ENCODE measurements around the gene NSD2. TPM values are rescaled to one million over a fixed set of nuclear protein-coding genes. Genes with fewer than 3 reads are reported as not detected.
"Not testable (repeated sequence)": the region's sequence is repeated elsewhere in the genome, so short reads cannot be mapped to it uniquely, and the experiment has no call there.

The NSD2 gene
- total RNA-seq, 1 experiment from 2014 or later, result 109 TPM

DNA sequence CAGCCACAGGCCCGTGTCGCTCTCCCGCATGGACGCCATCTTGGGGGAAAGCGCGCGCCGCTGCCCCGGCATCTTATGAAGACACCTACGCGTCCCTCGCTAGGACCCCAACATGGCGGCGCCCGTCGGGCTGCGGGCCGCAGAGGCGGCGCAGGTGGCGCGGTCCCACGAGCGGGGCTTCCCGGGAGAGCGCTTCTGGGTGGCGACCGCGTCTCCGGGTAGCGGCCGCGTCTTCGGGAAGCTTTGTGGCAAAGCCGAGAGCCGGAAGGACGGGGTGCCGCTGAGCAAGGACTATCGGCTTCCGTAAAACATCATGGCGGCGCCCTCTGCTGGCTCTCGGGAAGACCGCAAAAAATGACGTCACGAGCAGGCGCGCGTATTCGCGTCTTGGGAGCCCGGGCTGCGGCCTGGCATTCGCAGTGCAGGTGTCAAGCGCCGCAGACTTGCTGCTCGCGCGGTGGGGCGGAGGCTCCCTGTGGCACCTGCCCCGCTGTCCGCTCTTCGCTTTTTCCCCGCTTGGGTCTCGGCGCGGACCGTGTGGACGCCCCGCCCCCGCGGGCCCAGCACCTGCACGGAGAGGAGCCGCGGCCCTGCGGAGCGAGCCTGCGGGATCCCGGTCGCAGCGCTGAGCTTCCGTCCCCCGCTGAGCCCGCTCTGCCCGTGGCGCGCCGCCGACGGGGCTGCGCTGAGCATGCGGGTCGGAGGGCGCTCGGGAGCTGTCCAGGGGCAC is 137.9 kb downstream of the NSD2 start, which contains the start of gene NELFA:
Gene NELFA (minus strand): TSS at position 54 of the 730 bp plus-strand sequence. CDS start 15 bp downstream, at position 39.
- CTCF ChIA-PET, result interaction anchor here (0.5 to 0.6 kb wide), 2 partner anchors 93 to 531 kb away, joined by 3 read pairs; no protein-coding TSS in a partner anchor
- intact Hi-C loops (cut with micrococcal nuclease), result loop anchor here (1.0 kb wide), 1 partner anchor 177 kb away; no protein-coding TSS in a partner anchor
- TF ChIP-seq, protein P1, sequence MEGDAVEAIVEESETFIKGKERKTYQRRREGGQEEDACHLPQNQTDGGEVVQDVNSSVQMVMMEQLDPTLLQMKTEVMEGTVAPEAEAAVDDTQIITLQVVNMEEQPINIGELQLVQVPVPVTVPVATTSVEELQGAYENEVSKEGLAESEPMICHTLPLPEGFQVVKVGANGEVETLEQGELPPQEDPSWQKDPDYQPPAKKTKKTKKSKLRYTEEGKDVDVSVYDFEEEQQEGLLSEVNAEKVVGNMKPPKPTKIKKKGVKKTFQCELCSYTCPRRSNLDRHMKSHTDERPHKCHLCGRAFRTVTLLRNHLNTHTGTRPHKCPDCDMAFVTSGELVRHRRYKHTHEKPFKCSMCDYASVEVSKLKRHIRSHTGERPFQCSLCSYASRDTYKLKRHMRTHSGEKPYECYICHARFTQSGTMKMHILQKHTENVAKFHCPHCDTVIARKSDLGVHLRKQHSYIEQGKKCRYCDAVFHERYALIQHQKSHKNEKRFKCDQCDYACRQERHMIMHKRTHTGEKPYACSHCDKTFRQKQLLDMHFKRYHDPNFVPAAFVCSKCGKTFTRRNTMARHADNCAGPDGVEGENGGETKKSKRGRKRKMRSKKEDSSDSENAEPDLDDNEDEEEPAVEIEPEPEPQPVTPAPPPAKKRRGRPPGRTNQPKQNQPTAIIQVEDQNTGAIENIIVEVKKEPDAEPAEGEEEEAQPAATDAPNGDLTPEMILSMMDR (IDR thresholded peaks at IDR 0.05; ENCODE audit: unreplicated experiment), result no peak
- Mint-ChIP-seq H3K36me3 (ENCODE audit: insufficient read depth, unreplicated experiment) (peaks cover 5% of the 10 kb centered on the region), H3K27ac (ENCODE audit: low read depth, unreplicated experiment) (peak within 1 kb of the TSS; percentile 90), H3K4me3 (ENCODE audit: unreplicated experiment) (peak within 1 kb of the TSS; percentile 80), H3K9me3 (ENCODE audit: unreplicated experiment) (no peaks in the 10 kb centered on the region), H3K27me3 (ENCODE audit: insufficient read depth, unreplicated experiment) (no peaks in the 10 kb centered on the region), H3K4me1 (ENCODE audit: insufficient read depth, unreplicated experiment) (peaks cover 18% of the 10 kb centered on the region)
- BruUV-seq (replicated peaks), result no TSS peak
- peak; percentile 96 for DNase-seq (ENCODE audit: unreplicated experiment)
- POLR2A ChIA-PET, result interaction anchor here (0.7 to 2.1 kb wide), 12 partner anchors 9 to 460 kb away, joined by 3 to 10 read pairs (median 3); partner anchors contain the start of genes RNF4, TACC3 and TMEM129

GRCh38 chr4:2009651-2010233 is 138.5 kb downstream of the NSD2 start:
- CTCF ChIA-PET, result interaction anchor here (0.5 to 0.6 kb wide), 2 partner anchors 459 to 531 kb away, joined by 3 read pairs; partner anchors contain the start of gene RNF4
- BruUV-seq (replicated peaks), result TSS peak; percentile 33

GRCh38 chr4:2011583-2011982 is 140.4 kb downstream of the NSD2 start:
- intact Hi-C loops (cut with micrococcal nuclease), result no loop called here
- POLR2A ChIA-PET, result no interaction called here
- H3K4me1 Mint-ChIP-seq (ENCODE audit: insufficient read depth, unreplicated experiment), result peaks cover 10% of the 10 kb centered on the region
- no peak overlapping the region for H3K27ac Mint-ChIP-seq (ENCODE audit: low read depth, unreplicated experiment)
- no peaks in the 10 kb centered on the region for H3K27me3 Mint-ChIP-seq (ENCODE audit: insufficient read depth, unreplicated experiment)
- no TSS peak for BruUV-seq (replicated peaks)
- CTCF ChIA-PET, result interaction anchor here (0.9 kb wide), 1 partner anchor 175 kb away, joined by 3 read pairs; no protein-coding TSS in a partner anchor
- no peak overlapping the region for H3K4me3 Mint-ChIP-seq (ENCODE audit: unreplicated experiment)
- TF ChIP-seq, protein P1 (IDR thresholded peaks at IDR 0.05; ENCODE audit: unreplicated experiment), result no peak
- H3K9me3 Mint-ChIP-seq (ENCODE audit: unreplicated experiment), result no peaks in the 10 kb centered on the region
- H3K36me3 Mint-ChIP-seq (ENCODE audit: insufficient read depth, unreplicated experiment), result no peaks in the 10 kb centered on the region
- DNase-seq (ENCODE audit: unreplicated experiment), result peak; percentile 17

More at GRCh38 chr4:2009651-2010233, 138.5 kb downstream of the NSD2 start:
- intact Hi-C loops (cut with micrococcal nuclease), result loop anchor here (1.0 kb wide), 1 partner anchor 177 kb away; no protein-coding TSS in a partner anchor
- peak overlapping the region; percentile 80 for H3K4me3 Mint-ChIP-seq (ENCODE audit: unreplicated experiment)
- no peak overlapping the region for H3K27ac Mint-ChIP-seq (ENCODE audit: low read depth, unreplicated experiment)
- POLR2A ChIA-PET, result interaction anchor here (0.7 to 2.1 kb wide), 8 partner anchors 10 to 289 kb away, joined by 3 to 10 read pairs (median 4); partner anchors contain the start of genes TACC3 and TMEM129
- DNase-seq (ENCODE audit: unreplicated experiment), result peak; percentile 29
- TF ChIP-seq, protein P1 (IDR thresholded peaks at IDR 0.05; ENCODE audit: unreplicated experiment), result peak; percentile 12
- H3K9me3 Mint-ChIP-seq (ENCODE audit: unreplicated experiment), result no peaks in the 10 kb centered on the region
- H3K36me3 Mint-ChIP-seq (ENCODE audit: insufficient read depth, unreplicated experiment), result peaks cover 5% of the 10 kb centered on the region
- no peaks in the 10 kb centered on the region for H3K27me3 Mint-ChIP-seq (ENCODE audit: insufficient read depth, unreplicated experiment)
- peaks cover 18% of the 10 kb centered on the region for H3K4me1 Mint-ChIP-seq (ENCODE audit: insufficient read depth, unreplicated experiment)

DNA sequence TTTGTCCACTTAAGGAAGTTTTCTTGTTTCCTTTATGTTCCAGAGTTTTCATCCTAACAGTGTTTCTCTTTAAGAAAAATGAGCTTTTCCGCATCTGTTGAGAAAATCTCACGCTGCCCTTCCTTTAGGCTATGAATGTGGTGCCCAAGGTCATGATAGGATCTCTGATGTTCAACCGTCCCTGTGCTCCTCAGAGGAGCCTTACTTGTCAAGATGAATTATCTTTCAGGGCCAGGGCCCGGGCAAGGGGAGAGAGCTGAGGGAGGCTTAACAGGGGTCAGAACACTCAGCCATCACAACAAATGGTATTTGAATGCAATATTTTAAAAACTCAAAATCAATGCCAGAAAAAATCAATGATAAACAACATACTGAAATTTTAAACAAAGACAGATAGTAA is 143.8 kb downstream of the NSD2 start:
- intact Hi-C loops (cut with micrococcal nuclease), result no loop called here
- H3K27ac Mint-ChIP-seq (ENCODE audit: low read depth, unreplicated experiment), result no peak overlapping the region
- CTCF ChIA-PET, result interaction anchor here (0.5 kb wide), 2 partner anchors 20 to 257 kb away, joined by 3 read pairs; no protein-coding TSS in a partner anchor

GRCh38 chr4:2021358-2022018 is 150.3 kb downstream of the NSD2 start:
- POLR2A ChIA-PET; BruUV-seq (replicated peaks); H3K4me1 Mint-ChIP-seq (ENCODE audit: insufficient read depth, unreplicated experiment); CTCF ChIA-PET; H3K27ac Mint-ChIP-seq (ENCODE audit: low read depth, unreplicated experiment); DNase-seq (ENCODE audit: unreplicated experiment); H3K4me3 Mint-ChIP-seq (ENCODE audit: unreplicated experiment); H3K9me3 Mint-ChIP-seq (ENCODE audit: unreplicated experiment); H3K36me3 Mint-ChIP-seq (ENCODE audit: insufficient read depth, unreplicated experiment); intact Hi-C loops (cut with micrococcal nuclease): not testable (repeated sequence)
- peaks cover 17% of the 10 kb centered on the region for H3K27me3 Mint-ChIP-seq (ENCODE audit: insufficient read depth, unreplicated experiment)

More for the DNA sequence above, 143.8 kb downstream of the NSD2 start:
- peaks cover 4% of the 10 kb centered on the region for H3K27me3 Mint-ChIP-seq (ENCODE audit: insufficient read depth, unreplicated experiment)
- peaks cover 5% of the 10 kb centered on the region for H3K36me3 Mint-ChIP-seq (ENCODE audit: insufficient read depth, unreplicated experiment)
- H3K9me3 Mint-ChIP-seq (ENCODE audit: unreplicated experiment), result no peaks in the 10 kb centered on the region
- POLR2A ChIA-PET, result interaction anchor here (0.6 kb wide), 1 partner anchor 160 kb away, joined by 3 read pairs; no protein-coding TSS in a partner anchor
- H3K4me1 Mint-ChIP-seq (ENCODE audit: insufficient read depth, unreplicated experiment), result peaks cover 1% of the 10 kb centered on the region
- TF ChIP-seq, protein P1 (IDR thresholded peaks at IDR 0.05; ENCODE audit: unreplicated experiment), result no peak
- no peak overlapping the region for H3K4me3 Mint-ChIP-seq (ENCODE audit: unreplicated experiment)
- BruUV-seq (replicated peaks), result no TSS peak
- no peak for DNase-seq (ENCODE audit: unreplicated experiment)
